GM12878 (cell line): ENCODE data around the gene SLC5A8. TPM values are rescaled to one million over a fixed set of nuclear protein-coding genes. Genes with fewer than 3 reads are reported as not detected.

Experiments
- ATAC-seq: fragments of 200-7000 bp; cut with Tn5 transposase; 3 replicates; pipeline ENCODE4 v1.9.1; 2020; ENCODE audit warnings: mild to moderate bottlenecking, moderate library complexity
- BruUV-seq: library from RNA; stranded (reverse); fragments of 400-500 nt; replicated peaks from 2 replicates; lab custom pipeline; 2021; lab: Mats Ljungman, UMichigan
- CTCF ChIA-PET: fragments of 300-600 bp; sonication (Branson Sonifier 250); formaldehyde crosslinking; extraction: SDS; loops from one replicate; lab custom pipeline; 2021; ENCODE audit warnings: inconsistent platforms; lab: Yijun Ruan, JAX
- POLR2A ChIA-PET: fragments of 350-600 bp; formaldehyde crosslinking; extraction: SDS; loops from one replicate; lab custom pipeline; 2021; ENCODE audit warnings: inconsistent platforms; lab: Charles Lee
- RAD21 ChIA-PET: fragments of 300-600 bp; sonication (Branson Sonifier 250); formaldehyde crosslinking; loops from one replicate; lab custom pipeline; 2023; ENCODE audit warnings: antibody characterized with exemption; ENCODE audit not compliant: unreplicated experiment; lab: Charles Lee
- SMC1A ChIA-PET: fragments of 300-600 bp; sonication (Branson Sonifier 250); formaldehyde crosslinking; loops from one replicate; lab custom pipeline; 2023; ENCODE audit not compliant: unreplicated experiment, uncharacterized antibody; lab: Charles Lee
- DNase-seq: peaks from one replicate; pipeline ENCODE4 v3.0.0-alpha.2; 2011; ENCODE audit warnings: low read depth, low spot score
- FAIRE-seq: peaks from 3 replicates; lab custom pipeline; 2011; peaks lifted over from hg19 to GRCh38; lab: Jason Lieb, UNC
- H2AFZ ChIP-seq: 2 replicates; pipeline ENCODE4 v1.6.0; 2011; ENCODE audit warnings: low read depth, low read length, control low read depth; ENCODE audit not compliant: control insufficient read depth
- H3K27ac ChIP-seq: 2 replicates; pipeline ENCODE4 v1.5.1; 2011; ENCODE audit warnings: control low read depth; ENCODE audit not compliant: control insufficient read depth, insufficient read depth
- H3K27me3 ChIP-seq, 2 experiments: replicated peaks in 1 of 2; 2 replicates each; pipeline versions ENCODE4 v1.6.0 to v1.6.1; 2011; ENCODE audit warnings: low read length in 1 of 2; ENCODE audit not compliant: control insufficient read depth in 2 of 2, insufficient read depth in 2 of 2
- H3K36me3 ChIP-seq, 2 experiments: 2 replicates each; pipeline ENCODE4 v1.5.1; 2011; ENCODE audit warnings: low read length in 1 of 2; ENCODE audit not compliant: control insufficient read depth in 2 of 2, insufficient read depth in 2 of 2
- H3K4me1 ChIP-seq: 2 replicates; pipeline ENCODE4 v1.6.1; 2011; ENCODE audit warnings: mild to moderate bottlenecking, low read length, moderate library complexity, mixed read lengths; ENCODE audit not compliant: control insufficient read depth, insufficient read depth
- H3K4me2 ChIP-seq: 2 replicates; pipeline ENCODE4 v1.6.0; 2011; ENCODE audit warnings: control low read depth; ENCODE audit not compliant: control insufficient read depth, insufficient read depth
- H3K4me3 ChIP-seq: fragments of 200-600 bp; sonication (generic); 2 replicates; pipeline ENCODE4 v1.5.1; 2016
- H3K79me2 ChIP-seq: 2 replicates; pipeline ENCODE4 v1.6.0; 2011; ENCODE audit warnings: low read length; ENCODE audit not compliant: control insufficient read depth, insufficient read depth
- H3K9ac ChIP-seq: 2 replicates; pipeline ENCODE4 v1.8.0; 2011; ENCODE audit warnings: low read length, control low read depth, mixed read lengths; ENCODE audit not compliant: control insufficient read depth, insufficient read depth
- H3K9me3 ChIP-seq: replicated peaks from 3 replicates; pipeline ENCODE4 v1.5.1; 2011; ENCODE audit warnings: mild to moderate bottlenecking, low read length; ENCODE audit not compliant: control insufficient read depth, insufficient read depth
- H4K20me1 ChIP-seq: 2 replicates; pipeline ENCODE4 v1.6.0; 2011; ENCODE audit not compliant: control insufficient read depth, insufficient read depth
- EGR1 ChIP-seq, 2 experiments: IDR thresholded peaks; 1 replicate in 1 of 2; 2 replicates in 1 of 2; pipeline ENCODE4 v1.6.1; 2011 to 2012; ENCODE audit warnings: low read depth in 2 of 2, low read length in 2 of 2, borderline replicate concordance in 1 of 2, mild to moderate bottlenecking in 1 of 2, moderate library complexity in 1 of 2
- IKZF1 ChIP-seq: fragments of 450-650 bp; conservative IDR thresholded peaks from 2 replicates; pipeline ENCODE4 v1.6.1; 2017; ENCODE audit warnings: antibody characterized with exemption, mild to moderate bottlenecking
- IKZF2 ChIP-seq, 2 experiments: fragments of 450-650 bp; IDR thresholded peaks; 2 replicates each; pipeline ENCODE4 v1.6.1; 2017; ENCODE audit warnings: mild to moderate bottlenecking in 2 of 2, moderate library complexity in 2 of 2
- NRF1 ChIP-seq: conservative IDR thresholded peaks from 2 replicates; pipeline ENCODE4 v1.6.1; 2011; ENCODE audit warnings: mild to moderate bottlenecking, low read depth, low read length, improper control_type of control experiment
- SMAD1 ChIP-seq: fragments of 450-650 bp; IDR thresholded peaks from 2 replicates; pipeline ENCODE4 v1.6.1; 2018; ENCODE audit warnings: mild to moderate bottlenecking, low read depth; ENCODE audit not compliant: partially characterized antibody
- SRF ChIP-seq, 2 experiments: IDR thresholded peaks; 2 replicates each; pipeline ENCODE4 v1.6.1; 2011; ENCODE audit warnings: low read depth in 2 of 2, low read length in 2 of 2, mild to moderate bottlenecking in 1 of 2, moderate library complexity in 1 of 2
- WGBS: methylation state at CpG from one replicate; pipeline ENCODE4 v1.1.6; 2016; ENCODE audit warnings: low lambda C conversion rate; ENCODE audit not compliant: insufficient replicate concordance, insufficient coverage; ENCODE audit errors: missing lambda C conversion rate; 5-methylcytosine and 5-hydroxymethylcytosine counted together
- in situ Hi-C: fragments of 300-500 bp; cut with MboI; formaldehyde crosslinking; loops from 9 replicates; pipeline ENCODE4 v1.14.3; 2018; ENCODE audit warnings: mixed read lengths
- intact Hi-C: fragments of 100-400 bp; cut with micrococcal nuclease; formaldehyde crosslinking; loops from one replicate; pipeline ENCODE4 v1.14.2; 2022; ENCODE audit not compliant: unreplicated experiment
- polyA plus RNA-seq, 11 experiments: library from polyadenylated mRNA; depleted of rRNA in 4 of 11; unstranded in 6 of 11; stranded (reverse) in 5 of 11; fragments of >200 nt; fragmentation: Nextera tagmentation in 4 of 11; fragmentation: Illumina TruSeq in 1 of 11; extraction: Ambion mirVana in 4 of 11; extraction: Trizol in 1 of 11; gene quantifications; 1 replicate in 1 of 11; 2 replicates in 10 of 11; pipeline versions ENCODE4 v1.2.1 to v1.2.3, GENCODE V29; 2011 to 2016; ENCODE audit warnings: inconsistent platforms in 2 of 11, missing spikeins in 2 of 11, low read depth in 1 of 11
- total RNA-seq, 4 experiments: library from RNA; depleted of rRNA in 3 of 4; stranded (reverse); fragments of >200 nt in 3 of 4; fragmentation: Illumina TruSeq in 1 of 4; extraction: Trizol in 1 of 4; gene quantifications; 2 replicates each; pipeline versions ENCODE4 v1.2.1 to v1.2.3, GENCODE V29; 2013 to 2021
- TF ChIP-seq, protein P1 (sequence below): IDR thresholded peaks from 2 replicates; pipeline ENCODE4 v1.6.1; 2012; ENCODE audit warnings: low read depth, low read length, improper control_type of control experiment
- TF ChIP-seq, protein P2 (sequence below): fragments of 450-650 bp; IDR thresholded peaks from 2 replicates; pipeline ENCODE4 v1.6.1; 2017; ENCODE audit warnings: low read depth, mild to moderate bottlenecking, moderate library complexity
- TF ChIP-seq, protein P3 (sequence below): fragments of 450-650 bp; IDR thresholded peaks from 2 replicates; pipeline ENCODE4 v1.6.1; 2017; ENCODE audit warnings: mild to moderate bottlenecking, low read depth, inconsistent platforms; ENCODE audit not compliant: poor library complexity, severe bottlenecking
- TF ChIP-seq, protein P4 (sequence below): IDR thresholded peaks from 2 replicates; pipeline ENCODE4 v1.6.1; 2011; ENCODE audit warnings: mild to moderate bottlenecking, low read depth, low read length, moderate library complexity; ENCODE audit not compliant: insufficient replicate concordance
- TF ChIP-seq, protein P5 (sequence below): fragments of 450-650 bp; conservative IDR thresholded peaks from 2 replicates; pipeline ENCODE4 v1.6.1; 2017; ENCODE audit warnings: mild to moderate bottlenecking, moderate library complexity
- TF ChIP-seq, protein P6 (sequence below): fragments of 450-650 bp; formaldehyde crosslinking; IDR thresholded peaks from 2 replicates; pipeline ENCODE4 v1.4.0; 2020; ENCODE audit warnings: mild to moderate bottlenecking, moderate library complexity

Gene SLC5A8
- total and polyA plus RNA-seq, 10 of the 15 experiments (the other 5 are each of a cell fraction or from before 2014, with no cell fraction given): not detected

DNA sequence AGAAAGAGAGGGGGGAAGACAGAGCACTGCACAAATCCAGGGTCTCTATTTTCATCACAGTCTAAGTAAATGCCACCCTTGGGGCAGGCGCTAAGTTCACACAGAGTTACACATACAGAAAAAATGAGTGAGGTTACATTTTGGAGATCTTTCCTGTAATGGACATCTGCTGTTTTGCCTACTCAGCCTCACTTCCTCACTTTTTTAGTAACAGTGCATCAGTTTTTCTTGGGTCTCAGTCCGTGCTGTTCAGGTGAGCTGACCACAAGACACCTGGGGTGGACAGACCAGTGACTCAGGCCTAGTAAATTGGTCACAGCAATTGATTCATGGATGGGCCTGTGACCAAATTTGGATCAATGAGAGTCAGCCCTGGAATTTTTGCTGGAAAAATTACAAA is 33.6 kb upstream of the SLC5A8 start:
- H3K9me3 ChIP-seq: no peaks in the 10 kb centered on the region
- POLR2A ChIA-PET: no interaction called here
- no peak overlapping the region for H2AFZ ChIP-seq
- no peak for ATAC-seq
- 22% methylated on average over 2 of the region's 2 CpGs for WGBS
- RAD21 ChIA-PET: no interaction called here
- no peak for DNase-seq
- in situ Hi-C loops (no loop called here), intact Hi-C loops (no loop called here)
- no TSS peak for BruUV-seq
- H3K9ac ChIP-seq: no peak overlapping the region
- no peaks in the 10 kb centered on the region for H3K27me3 ChIP-seq
- no peaks in the 10 kb centered on the region for H3K79me2 ChIP-seq
- SMC1A ChIA-PET: no interaction called here
- CTCF ChIA-PET: no interaction called here
- no peaks in the 10 kb centered on the region for H3K36me3 ChIP-seq
- no peak overlapping the region for H3K4me2 ChIP-seq
- H4K20me1 ChIP-seq: no peaks in the 10 kb centered on the region
- H3K4me1 ChIP-seq: no peaks in the 10 kb centered on the region
- H3K4me3 ChIP-seq: no peak overlapping the region
- no peak overlapping the region for H3K27ac ChIP-seq
- no peak for FAIRE-seq
- no peak for TF ChIP-seq NRF1
- TF ChIP-seq EGR1 (IDR thresholded peaks at IDR 0.05; ENCODE audit: borderline replicate concordance in 1 of 2, low read depth in 2 of 2, low read length in 2 of 2): no peak
- no peak for TF ChIP-seq SMAD1
- TF ChIP-seq, protein P1, sequence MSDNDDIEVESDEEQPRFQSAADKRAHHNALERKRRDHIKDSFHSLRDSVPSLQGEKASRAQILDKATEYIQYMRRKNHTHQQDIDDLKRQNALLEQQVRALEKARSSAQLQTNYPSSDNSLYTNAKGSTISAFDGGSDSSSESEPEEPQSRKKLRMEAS: no peak
- TF ChIP-seq, protein P2, sequence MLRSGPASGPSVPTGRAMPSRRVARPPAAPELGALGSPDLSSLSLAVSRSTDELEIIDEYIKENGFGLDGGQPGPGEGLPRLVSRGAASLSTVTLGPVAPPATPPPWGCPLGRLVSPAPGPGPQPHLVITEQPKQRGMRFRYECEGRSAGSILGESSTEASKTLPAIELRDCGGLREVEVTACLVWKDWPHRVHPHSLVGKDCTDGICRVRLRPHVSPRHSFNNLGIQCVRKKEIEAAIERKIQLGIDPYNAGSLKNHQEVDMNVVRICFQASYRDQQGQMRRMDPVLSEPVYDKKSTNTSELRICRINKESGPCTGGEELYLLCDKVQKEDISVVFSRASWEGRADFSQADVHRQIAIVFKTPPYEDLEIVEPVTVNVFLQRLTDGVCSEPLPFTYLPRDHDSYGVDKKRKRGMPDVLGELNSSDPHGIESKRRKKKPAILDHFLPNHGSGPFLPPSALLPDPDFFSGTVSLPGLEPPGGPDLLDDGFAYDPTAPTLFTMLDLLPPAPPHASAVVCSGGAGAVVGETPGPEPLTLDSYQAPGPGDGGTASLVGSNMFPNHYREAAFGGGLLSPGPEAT: no peak
- TF ChIP-seq SRF (IDR thresholded peaks at IDR 0.05; ENCODE audit: low read depth in 2 of 2, low read length in 2 of 2): no peak
- no peak for TF ChIP-seq IKZF1
- TF ChIP-seq IKZF2 (IDR thresholded peaks at IDR 0.05): no peak
- TF ChIP-seq, protein P3, sequence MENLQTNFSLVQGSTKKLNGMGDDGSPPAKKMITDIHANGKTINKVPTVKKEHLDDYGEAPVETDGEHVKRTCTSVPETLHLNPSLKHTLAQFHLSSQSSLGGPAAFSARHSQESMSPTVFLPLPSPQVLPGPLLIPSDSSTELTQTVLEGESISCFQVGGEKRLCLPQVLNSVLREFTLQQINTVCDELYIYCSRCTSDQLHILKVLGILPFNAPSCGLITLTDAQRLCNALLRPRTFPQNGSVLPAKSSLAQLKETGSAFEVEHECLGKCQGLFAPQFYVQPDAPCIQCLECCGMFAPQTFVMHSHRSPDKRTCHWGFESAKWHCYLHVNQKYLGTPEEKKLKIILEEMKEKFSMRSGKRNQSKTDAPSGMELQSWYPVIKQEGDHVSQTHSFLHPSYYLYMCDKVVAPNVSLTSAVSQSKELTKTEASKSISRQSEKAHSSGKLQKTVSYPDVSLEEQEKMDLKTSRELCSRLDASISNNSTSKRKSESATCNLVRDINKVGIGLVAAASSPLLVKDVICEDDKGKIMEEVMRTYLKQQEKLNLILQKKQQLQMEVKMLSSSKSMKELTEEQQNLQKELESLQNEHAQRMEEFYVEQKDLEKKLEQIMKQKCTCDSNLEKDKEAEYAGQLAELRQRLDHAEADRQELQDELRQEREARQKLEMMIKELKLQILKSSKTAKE: no peak
- TF ChIP-seq, protein P4, sequence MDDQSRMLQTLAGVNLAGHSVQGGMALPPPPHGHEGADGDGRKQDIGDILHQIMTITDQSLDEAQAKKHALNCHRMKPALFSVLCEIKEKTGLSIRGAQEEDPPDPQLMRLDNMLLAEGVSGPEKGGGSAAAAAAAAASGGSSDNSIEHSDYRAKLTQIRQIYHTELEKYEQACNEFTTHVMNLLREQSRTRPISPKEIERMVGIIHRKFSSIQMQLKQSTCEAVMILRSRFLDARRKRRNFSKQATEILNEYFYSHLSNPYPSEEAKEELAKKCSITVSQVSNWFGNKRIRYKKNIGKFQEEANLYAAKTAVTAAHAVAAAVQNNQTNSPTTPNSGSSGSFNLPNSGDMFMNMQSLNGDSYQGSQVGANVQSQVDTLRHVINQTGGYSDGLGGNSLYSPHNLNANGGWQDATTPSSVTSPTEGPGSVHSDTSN: no peak
- TF ChIP-seq, protein P5, sequence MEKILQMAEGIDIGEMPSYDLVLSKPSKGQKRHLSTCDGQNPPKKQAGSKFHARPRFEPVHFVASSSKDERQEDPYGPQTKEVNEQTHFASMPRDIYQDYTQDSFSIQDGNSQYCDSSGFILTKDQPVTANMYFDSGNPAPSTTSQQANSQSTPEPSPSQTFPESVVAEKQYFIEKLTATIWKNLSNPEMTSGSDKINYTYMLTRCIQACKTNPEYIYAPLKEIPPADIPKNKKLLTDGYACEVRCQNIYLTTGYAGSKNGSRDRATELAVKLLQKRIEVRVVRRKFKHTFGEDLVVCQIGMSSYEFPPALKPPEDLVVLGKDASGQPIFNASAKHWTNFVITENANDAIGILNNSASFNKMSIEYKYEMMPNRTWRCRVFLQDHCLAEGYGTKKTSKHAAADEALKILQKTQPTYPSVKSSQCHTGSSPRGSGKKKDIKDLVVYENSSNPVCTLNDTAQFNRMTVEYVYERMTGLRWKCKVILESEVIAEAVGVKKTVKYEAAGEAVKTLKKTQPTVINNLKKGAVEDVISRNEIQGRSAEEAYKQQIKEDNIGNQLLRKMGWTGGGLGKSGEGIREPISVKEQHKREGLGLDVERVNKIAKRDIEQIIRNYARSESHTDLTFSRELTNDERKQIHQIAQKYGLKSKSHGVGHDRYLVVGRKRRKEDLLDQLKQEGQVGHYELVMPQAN: no peak
- TF ChIP-seq, protein P6, sequence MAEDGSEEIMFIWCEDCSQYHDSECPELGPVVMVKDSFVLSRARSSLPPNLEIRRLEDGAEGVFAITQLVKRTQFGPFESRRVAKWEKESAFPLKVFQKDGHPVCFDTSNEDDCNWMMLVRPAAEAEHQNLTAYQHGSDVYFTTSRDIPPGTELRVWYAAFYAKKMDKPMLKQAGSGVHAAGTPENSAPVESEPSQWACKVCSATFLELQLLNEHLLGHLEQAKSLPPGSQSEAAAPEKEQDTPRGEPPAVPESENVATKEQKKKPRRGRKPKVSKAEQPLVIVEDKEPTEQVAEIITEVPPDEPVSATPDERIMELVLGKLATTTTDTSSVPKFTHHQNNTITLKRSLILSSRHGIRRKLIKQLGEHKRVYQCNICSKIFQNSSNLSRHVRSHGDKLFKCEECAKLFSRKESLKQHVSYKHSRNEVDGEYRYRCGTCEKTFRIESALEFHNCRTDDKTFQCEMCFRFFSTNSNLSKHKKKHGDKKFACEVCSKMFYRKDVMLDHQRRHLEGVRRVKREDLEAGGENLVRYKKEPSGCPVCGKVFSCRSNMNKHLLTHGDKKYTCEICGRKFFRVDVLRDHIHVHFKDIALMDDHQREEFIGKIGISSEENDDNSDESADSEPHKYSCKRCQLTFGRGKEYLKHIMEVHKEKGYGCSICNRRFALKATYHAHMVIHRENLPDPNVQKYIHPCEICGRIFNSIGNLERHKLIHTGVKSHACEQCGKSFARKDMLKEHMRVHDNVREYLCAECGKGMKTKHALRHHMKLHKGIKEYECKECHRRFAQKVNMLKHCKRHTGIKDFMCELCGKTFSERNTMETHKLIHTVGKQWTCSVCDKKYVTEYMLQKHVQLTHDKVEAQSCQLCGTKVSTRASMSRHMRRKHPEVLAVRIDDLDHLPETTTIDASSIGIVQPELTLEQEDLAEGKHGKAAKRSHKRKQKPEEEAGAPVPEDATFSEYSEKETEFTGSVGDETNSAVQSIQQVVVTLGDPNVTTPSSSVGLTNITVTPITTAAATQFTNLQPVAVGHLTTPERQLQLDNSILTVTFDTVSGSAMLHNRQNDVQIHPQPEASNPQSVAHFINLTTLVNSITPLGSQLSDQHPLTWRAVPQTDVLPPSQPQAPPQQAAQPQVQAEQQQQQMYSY (CRISPR knock-in tag): no peak
- TF ChIP-seq, all 136 proteins: peak for 0
